ENCODE data around the gene ADI1.

The ADI1 gene

DNA sequence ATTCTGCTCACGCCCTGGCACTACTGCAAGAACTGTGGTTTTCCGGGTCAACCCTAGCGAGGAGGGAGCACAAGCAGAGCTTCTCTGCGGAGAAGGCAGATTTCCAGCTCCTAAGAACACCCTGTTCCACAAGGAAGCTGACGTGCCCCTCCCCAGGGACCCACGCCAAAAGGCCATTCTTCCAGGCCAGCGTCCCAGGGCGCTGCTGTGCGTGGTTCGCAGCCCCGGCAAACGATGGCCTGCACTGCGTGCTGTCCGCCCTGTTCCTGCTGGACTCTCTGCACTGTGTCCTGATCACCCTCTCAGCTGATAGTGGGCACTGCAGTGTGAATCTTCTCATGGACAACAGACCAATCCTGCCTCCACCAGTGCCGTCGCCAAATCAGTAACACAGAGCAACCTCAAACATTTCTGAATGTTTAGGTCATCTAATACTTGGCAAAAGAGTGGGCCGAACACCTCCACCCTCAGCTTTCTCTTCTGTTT, 49.1 kb downstream of the ADI1 start:
- H2BK5ac ChIP-seq (ENCODE audit: low read length): no peak overlapping the region
- H3K9me3 ChIP-seq (replicated peaks in 1 of 2; ENCODE audit: control insufficient read depth in 2 of 2, insufficient read depth in 1 of 2, low read depth in 1 of 2, low read length in 2 of 2): no peaks in the 10 kb centered on the region
- H3K27me3 ChIP-seq (ENCODE audit: control insufficient read depth in 3 of 3, insufficient read depth in 3 of 3, low read depth in 1 of 3, low read length in 3 of 3): no peaks in the 10 kb centered on the region
- no peak overlapping the region for H2BK12ac ChIP-seq (ENCODE audit: low read length)
- H2BK120ac ChIP-seq (ENCODE audit: low read depth, low read length): no peak overlapping the region
- no peak overlapping the region for H2BK15ac ChIP-seq (ENCODE audit: low read length)
- H3K18ac ChIP-seq (ENCODE audit: low read length): no peak overlapping the region
- no peak overlapping the region for H3K4ac ChIP-seq (ENCODE audit: low read length)
- H3K36me3 ChIP-seq (replicated peaks in 1 of 2; ENCODE audit: control insufficient read depth in 2 of 2, insufficient read depth in 2 of 2, low read length in 2 of 2): peaks cover 15 to 89% of the 10 kb centered on the region in 2 donors
- no peak for DNase-seq (ENCODE audit: low spot score)
- no peak overlapping the region for H3K14ac ChIP-seq (ENCODE audit: low read length)
- peak overlapping the region; percentile 46 for H3K9ac ChIP-seq (ENCODE audit: low read depth, low read length, poor library complexity)
- no peak overlapping the region for H3K4me3 ChIP-seq (ENCODE audit: low read length in 2 of 2)
- no peak overlapping the region for H2AFZ ChIP-seq (ENCODE audit: low read length)
- H3K4me2 ChIP-seq (ENCODE audit: insufficient read depth, low read length, poor library complexity, severe bottlenecking): no peak overlapping the region
- no CpG with 5 or more reads among the region's 17 CpGs for WGBS, 2 donors (ENCODE audit: extremely low coverage in 2 of 2, insufficient read length in 2 of 2, insufficient replicate concordance in 1 of 2)
- peak overlapping the region; percentile 67 for H3K23ac ChIP-seq (ENCODE audit: low read depth, low read length, poor library complexity)
- no peaks in the 10 kb centered on the region for H3K79me1 ChIP-seq (ENCODE audit: low read depth, low read length)
- H3K4me1 ChIP-seq (ENCODE audit: control insufficient read depth in 2 of 2, insufficient read depth in 1 of 2, low read depth in 1 of 2, low read length in 2 of 2): peaks cover 0 to 3% of the 10 kb centered on the region in 2 donors
- no peak overlapping the region for H2AK5ac ChIP-seq (ENCODE audit: low read depth, low read length)
- H3K27ac ChIP-seq (replicated peaks; ENCODE audit: low read length): no peak overlapping the region
- H4K8ac ChIP-seq (ENCODE audit: low read depth, low read length): no peak overlapping the region
- no peak overlapping the region for H4K91ac ChIP-seq (ENCODE audit: low read depth, low read length, poor library complexity)

DNA sequence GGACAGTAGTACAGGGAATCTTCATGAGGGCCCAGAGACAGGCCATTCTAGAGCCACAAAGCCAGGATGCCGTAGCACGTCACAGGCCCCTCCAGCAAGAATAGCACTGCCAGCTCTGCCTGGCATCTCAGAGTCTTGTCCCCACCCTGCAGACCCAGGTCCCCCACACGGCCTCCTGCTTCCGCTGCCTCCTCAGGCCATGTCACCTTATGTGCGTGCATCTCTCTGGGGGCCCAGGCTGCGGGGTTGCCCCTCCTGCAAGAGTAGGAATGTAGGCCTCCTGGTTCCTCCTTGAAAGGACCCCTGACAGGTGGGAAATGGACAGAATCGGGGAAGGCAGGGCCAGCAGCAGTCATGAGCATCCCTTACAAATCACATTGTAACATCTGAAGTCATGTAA, 49.8 kb downstream of the ADI1 start:
- Histone ChIP-seq H3K14ac (ENCODE audit: low read length) (no peak overlapping the region), H3K27me3 (ENCODE audit: control insufficient read depth in 3 of 3, insufficient read depth in 3 of 3, low read depth in 1 of 3, low read length in 3 of 3) (no peaks in the 10 kb centered on the region), H2AK5ac (ENCODE audit: low read depth, low read length) (no peak overlapping the region), H3K79me1 (ENCODE audit: low read depth, low read length) (no peaks in the 10 kb centered on the region), H3K4me2 (ENCODE audit: insufficient read depth, low read length, poor library complexity, severe bottlenecking) (no peak overlapping the region), H3K4me1 (ENCODE audit: control insufficient read depth in 2 of 2, insufficient read depth in 1 of 2, low read depth in 1 of 2, low read length in 2 of 2) (peaks cover 0 to 3% of the 10 kb centered on the region in 2 donors), H2BK120ac (ENCODE audit: low read depth, low read length) (no peak overlapping the region), H3K9ac (ENCODE audit: low read depth, low read length, poor library complexity) (peak overlapping the region; percentile 47), H3K27ac (replicated peaks; ENCODE audit: low read length) (no peak overlapping the region), H3K18ac (ENCODE audit: low read length) (no peak overlapping the region), H4K8ac (ENCODE audit: low read depth, low read length) (no peak overlapping the region), H3K36me3 (replicated peaks in 1 of 2; ENCODE audit: control insufficient read depth in 2 of 2, insufficient read depth in 2 of 2, low read length in 2 of 2) (peaks cover 15 to 94% of the 10 kb centered on the region in 2 donors), H2BK12ac (ENCODE audit: low read length) (no peak overlapping the region), H2BK15ac (ENCODE audit: low read length) (no peak overlapping the region), H3K23ac (ENCODE audit: low read depth, low read length, poor library complexity) (no peak overlapping the region), H2BK5ac (ENCODE audit: low read length) (no peak overlapping the region), H4K91ac (ENCODE audit: low read depth, low read length, poor library complexity) (no peak overlapping the region), H3K9me3 (replicated peaks in 1 of 2; ENCODE audit: control insufficient read depth in 2 of 2, insufficient read depth in 1 of 2, low read depth in 1 of 2, low read length in 2 of 2) (no peaks in the 10 kb centered on the region), H2AFZ (ENCODE audit: low read length) (no peak overlapping the region), H3K4ac (ENCODE audit: low read length) (no peak overlapping the region), H3K4me3 (ENCODE audit: low read length in 2 of 2) (no peak overlapping the region)
- no CpG with 5 or more reads among the region's 7 CpGs for WGBS, 2 donors (ENCODE audit: extremely low coverage in 2 of 2, insufficient read length in 2 of 2, insufficient replicate concordance in 1 of 2)
- DNase-seq (ENCODE audit: low spot score): no peak

DNA sequence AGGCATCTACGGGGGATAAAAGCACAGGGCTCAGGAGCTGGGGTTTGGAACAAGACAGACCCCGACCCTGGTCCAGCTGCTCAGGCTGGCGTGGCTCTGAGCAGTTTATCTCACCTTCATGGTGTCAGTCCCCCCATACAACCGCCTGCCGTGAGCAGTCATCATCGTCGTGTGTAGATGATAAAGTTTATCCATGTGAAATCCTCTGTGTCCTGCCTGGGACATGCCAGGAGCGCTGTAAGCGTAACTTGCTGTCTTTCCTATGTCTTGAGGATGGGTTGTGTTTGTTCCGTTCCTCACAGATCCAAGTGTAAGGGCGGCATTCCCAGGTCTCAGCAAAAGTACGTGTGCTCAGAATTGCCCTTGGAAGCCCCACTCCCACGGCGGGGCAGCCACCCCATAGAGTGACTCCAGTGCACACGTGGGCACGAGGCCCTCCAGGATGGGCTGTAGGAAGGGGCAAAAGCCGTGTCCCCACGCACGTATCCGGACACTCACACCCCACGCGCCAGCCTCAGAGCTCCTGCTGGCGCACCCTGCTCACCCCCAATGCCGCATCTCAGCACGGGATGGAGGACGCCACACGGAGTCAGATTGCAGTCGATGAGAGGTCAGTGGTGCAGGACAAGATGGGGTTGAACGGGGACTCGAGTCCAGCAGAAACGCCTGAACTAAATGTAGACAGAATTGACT, 50.9 kb downstream of the ADI1 start:
- no peak for DNase-seq (ENCODE audit: low spot score)
- Histone ChIP-seq H2BK12ac (ENCODE audit: low read length) (no peak overlapping the region), H3K9me3 (replicated peaks in 1 of 2; ENCODE audit: control insufficient read depth in 2 of 2, insufficient read depth in 1 of 2, low read depth in 1 of 2, low read length in 2 of 2) (no peaks in the 10 kb centered on the region), H2AFZ (ENCODE audit: low read length) (no peak overlapping the region), H3K36me3 (replicated peaks in 1 of 2; ENCODE audit: control insufficient read depth in 2 of 2, insufficient read depth in 2 of 2, low read length in 2 of 2) (peaks cover 14 to 93% of the 10 kb centered on the region in 2 donors), H3K14ac (ENCODE audit: low read length) (no peak overlapping the region), H3K4me2 (ENCODE audit: insufficient read depth, low read length, poor library complexity, severe bottlenecking) (no peak overlapping the region), H3K4me3 (ENCODE audit: low read length in 2 of 2) (no peak overlapping the region), H3K9ac (ENCODE audit: low read depth, low read length, poor library complexity) (no peak overlapping the region), H4K8ac (ENCODE audit: low read depth, low read length) (no peak overlapping the region), H3K18ac (ENCODE audit: low read length) (no peak overlapping the region), H2AK5ac (ENCODE audit: low read depth, low read length) (no peak overlapping the region), H2BK15ac (ENCODE audit: low read length) (no peak overlapping the region), H2BK120ac (ENCODE audit: low read depth, low read length) (no peak overlapping the region), H3K23ac (ENCODE audit: low read depth, low read length, poor library complexity) (no peak overlapping the region), H3K4ac (ENCODE audit: low read length) (no peak overlapping the region), H2BK5ac (ENCODE audit: low read length) (no peak overlapping the region), H3K4me1 (ENCODE audit: control insufficient read depth in 2 of 2, insufficient read depth in 1 of 2, low read depth in 1 of 2, low read length in 2 of 2) (peaks cover 0 to 7% of the 10 kb centered on the region in 2 donors), H3K27me3 (ENCODE audit: control insufficient read depth in 3 of 3, insufficient read depth in 3 of 3, low read depth in 1 of 3, low read length in 3 of 3) (no peaks in the 10 kb centered on the region), H3K27ac (replicated peaks; ENCODE audit: low read length) (no peak overlapping the region), H3K79me1 (ENCODE audit: low read depth, low read length) (no peaks in the 10 kb centered on the region), H4K91ac (ENCODE audit: low read depth, low read length, poor library complexity) (no peak overlapping the region)
- no CpG with 5 or more reads among the region's 31 CpGs for WGBS, 2 donors (ENCODE audit: extremely low coverage in 2 of 2, insufficient read length in 2 of 2, insufficient replicate concordance in 1 of 2)

DNA sequence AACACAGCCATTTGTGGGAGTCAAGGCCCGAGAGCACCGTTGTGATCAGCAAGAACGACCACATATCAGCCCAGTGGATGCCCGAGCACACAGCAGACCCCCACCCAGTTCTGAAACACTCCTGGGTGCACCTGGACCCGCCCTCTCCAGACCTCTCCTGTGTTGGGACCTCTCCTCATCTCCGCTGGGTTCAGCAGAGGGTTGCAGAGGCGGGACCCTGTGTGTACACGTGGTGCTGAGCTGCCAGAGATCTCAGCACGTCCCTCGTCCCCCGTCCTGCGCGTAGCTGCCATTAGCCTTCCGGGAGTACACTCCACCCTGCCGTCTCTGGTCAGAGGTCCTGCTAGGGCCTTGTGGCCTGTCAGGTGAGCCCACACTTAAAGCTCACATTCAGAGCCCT, 51.7 kb downstream of the ADI1 start:
- Histone ChIP-seq H3K27ac (replicated peaks; ENCODE audit: low read length) (no peak overlapping the region), H4K91ac (ENCODE audit: low read depth, low read length, poor library complexity) (no peak overlapping the region), H3K9ac (ENCODE audit: low read depth, low read length, poor library complexity) (no peak overlapping the region), H3K14ac (ENCODE audit: low read length) (no peak overlapping the region), H3K4me1 (ENCODE audit: control insufficient read depth in 2 of 2, insufficient read depth in 1 of 2, low read depth in 1 of 2, low read length in 2 of 2) (peaks cover 0 to 10% of the 10 kb centered on the region in 2 donors), H3K4me2 (ENCODE audit: insufficient read depth, low read length, poor library complexity, severe bottlenecking) (no peak overlapping the region), H3K27me3 (ENCODE audit: control insufficient read depth in 3 of 3, insufficient read depth in 3 of 3, low read depth in 1 of 3, low read length in 3 of 3) (no peaks in the 10 kb centered on the region), H3K23ac (ENCODE audit: low read depth, low read length, poor library complexity) (peak overlapping the region; percentile 46), H2BK15ac (ENCODE audit: low read length) (no peak overlapping the region), H2AFZ (ENCODE audit: low read length) (no peak overlapping the region), H2BK120ac (ENCODE audit: low read depth, low read length) (no peak overlapping the region), H3K4me3 (ENCODE audit: low read length in 2 of 2) (no peak overlapping the region), H2AK5ac (ENCODE audit: low read depth, low read length) (no peak overlapping the region), H3K18ac (ENCODE audit: low read length) (no peak overlapping the region), H3K36me3 (replicated peaks in 1 of 2; ENCODE audit: control insufficient read depth in 2 of 2, insufficient read depth in 2 of 2, low read length in 2 of 2) (peaks cover 14 to 92% of the 10 kb centered on the region in 2 donors), H3K79me1 (ENCODE audit: low read depth, low read length) (no peaks in the 10 kb centered on the region), H2BK12ac (ENCODE audit: low read length) (no peak overlapping the region), H3K4ac (ENCODE audit: low read length) (no peak overlapping the region), H3K9me3 (replicated peaks in 1 of 2; ENCODE audit: control insufficient read depth in 2 of 2, insufficient read depth in 1 of 2, low read depth in 1 of 2, low read length in 2 of 2) (no peaks in the 10 kb centered on the region), H2BK5ac (ENCODE audit: low read length) (no peak overlapping the region), H4K8ac (ENCODE audit: low read depth, low read length) (no peak overlapping the region)
- DNase-seq (ENCODE audit: low spot score): no peak
- WGBS, 2 donors (ENCODE audit: extremely low coverage in 2 of 2, insufficient read length in 2 of 2, insufficient replicate concordance in 1 of 2): no CpG with 5 or more reads among the region's 15 CpGs

All from neuronal stem cell (in vitro differentiated cells).